ENCODE results near the gene SLC22A8.

DNA sequence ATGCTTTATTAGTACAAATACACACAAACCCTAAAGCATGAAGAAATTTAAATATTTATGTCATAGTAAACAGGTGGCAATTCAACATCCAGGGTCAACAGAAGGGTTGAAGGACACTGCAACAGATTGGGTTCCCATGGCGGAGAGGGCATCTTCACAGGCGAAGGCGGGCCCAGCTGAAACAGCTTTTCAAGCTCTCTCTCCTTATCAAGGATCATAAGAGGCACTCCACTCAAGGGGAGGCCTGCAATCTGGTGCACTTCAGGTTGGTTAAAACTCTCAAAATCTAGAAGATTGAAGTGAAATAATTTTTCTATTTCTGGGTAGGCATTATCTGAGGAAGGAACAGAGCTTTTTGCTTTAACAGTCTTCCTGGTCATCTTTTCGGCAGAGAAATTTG is 16.8 kb upstream of the SLC22A8 start:
- TF ChIP-seq, protein P1, sequence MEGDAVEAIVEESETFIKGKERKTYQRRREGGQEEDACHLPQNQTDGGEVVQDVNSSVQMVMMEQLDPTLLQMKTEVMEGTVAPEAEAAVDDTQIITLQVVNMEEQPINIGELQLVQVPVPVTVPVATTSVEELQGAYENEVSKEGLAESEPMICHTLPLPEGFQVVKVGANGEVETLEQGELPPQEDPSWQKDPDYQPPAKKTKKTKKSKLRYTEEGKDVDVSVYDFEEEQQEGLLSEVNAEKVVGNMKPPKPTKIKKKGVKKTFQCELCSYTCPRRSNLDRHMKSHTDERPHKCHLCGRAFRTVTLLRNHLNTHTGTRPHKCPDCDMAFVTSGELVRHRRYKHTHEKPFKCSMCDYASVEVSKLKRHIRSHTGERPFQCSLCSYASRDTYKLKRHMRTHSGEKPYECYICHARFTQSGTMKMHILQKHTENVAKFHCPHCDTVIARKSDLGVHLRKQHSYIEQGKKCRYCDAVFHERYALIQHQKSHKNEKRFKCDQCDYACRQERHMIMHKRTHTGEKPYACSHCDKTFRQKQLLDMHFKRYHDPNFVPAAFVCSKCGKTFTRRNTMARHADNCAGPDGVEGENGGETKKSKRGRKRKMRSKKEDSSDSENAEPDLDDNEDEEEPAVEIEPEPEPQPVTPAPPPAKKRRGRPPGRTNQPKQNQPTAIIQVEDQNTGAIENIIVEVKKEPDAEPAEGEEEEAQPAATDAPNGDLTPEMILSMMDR (conservative IDR thresholded peaks at IDR 0.05; ENCODE audit: low read depth, low read length) = no peak
- TF ChIP-seq EZH2 (IDR thresholded peaks at IDR 0.05; ENCODE audit: borderline replicate concordance, low read depth, low read length, poor library complexity, severe bottlenecking) = no peak

Measured in A673 (cell line).